ENCODE data around the gene MBD1.
"Not testable (repeated sequence)": the region's sequence is repeated elsewhere in the genome, so short reads cannot be mapped to it uniquely, and the experiment has no call there.

DNA sequence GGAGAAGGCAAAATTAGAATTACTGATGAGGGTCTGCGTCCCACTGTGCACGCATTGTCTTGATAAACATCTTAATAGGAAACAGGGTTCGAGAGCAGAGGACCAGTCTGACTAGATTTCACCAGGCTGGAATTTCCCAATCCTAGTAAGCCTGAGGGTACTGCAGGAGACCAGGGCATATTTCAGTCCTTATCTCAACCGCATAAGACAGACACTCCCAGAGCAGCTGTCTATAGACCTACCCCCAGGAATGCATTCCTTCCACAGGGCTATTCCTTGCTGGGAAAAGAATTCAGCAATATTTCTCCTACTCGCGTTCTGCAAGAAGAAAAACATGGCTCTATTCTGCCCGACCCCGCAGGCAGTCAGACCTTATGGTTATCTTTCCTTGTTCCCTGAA is 39.6 kb downstream of the MBD1 start:
- TF ChIP-seq, protein P1, sequence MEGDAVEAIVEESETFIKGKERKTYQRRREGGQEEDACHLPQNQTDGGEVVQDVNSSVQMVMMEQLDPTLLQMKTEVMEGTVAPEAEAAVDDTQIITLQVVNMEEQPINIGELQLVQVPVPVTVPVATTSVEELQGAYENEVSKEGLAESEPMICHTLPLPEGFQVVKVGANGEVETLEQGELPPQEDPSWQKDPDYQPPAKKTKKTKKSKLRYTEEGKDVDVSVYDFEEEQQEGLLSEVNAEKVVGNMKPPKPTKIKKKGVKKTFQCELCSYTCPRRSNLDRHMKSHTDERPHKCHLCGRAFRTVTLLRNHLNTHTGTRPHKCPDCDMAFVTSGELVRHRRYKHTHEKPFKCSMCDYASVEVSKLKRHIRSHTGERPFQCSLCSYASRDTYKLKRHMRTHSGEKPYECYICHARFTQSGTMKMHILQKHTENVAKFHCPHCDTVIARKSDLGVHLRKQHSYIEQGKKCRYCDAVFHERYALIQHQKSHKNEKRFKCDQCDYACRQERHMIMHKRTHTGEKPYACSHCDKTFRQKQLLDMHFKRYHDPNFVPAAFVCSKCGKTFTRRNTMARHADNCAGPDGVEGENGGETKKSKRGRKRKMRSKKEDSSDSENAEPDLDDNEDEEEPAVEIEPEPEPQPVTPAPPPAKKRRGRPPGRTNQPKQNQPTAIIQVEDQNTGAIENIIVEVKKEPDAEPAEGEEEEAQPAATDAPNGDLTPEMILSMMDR (IDR thresholded peaks at IDR 0.05; ENCODE audit: low read depth, low read length) = not testable (repeated sequence)
- TF ChIP-seq, protein P2, sequence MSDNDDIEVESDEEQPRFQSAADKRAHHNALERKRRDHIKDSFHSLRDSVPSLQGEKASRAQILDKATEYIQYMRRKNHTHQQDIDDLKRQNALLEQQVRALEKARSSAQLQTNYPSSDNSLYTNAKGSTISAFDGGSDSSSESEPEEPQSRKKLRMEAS (IDR thresholded peaks at IDR 0.05; ENCODE audit: low read depth, low read length) = not testable (repeated sequence)
- not testable (repeated sequence) for TF ChIP-seq MYC (IDR thresholded peaks at IDR 0.05; ENCODE audit: low read depth, low read length); POLR2A (IDR thresholded peaks at IDR 0.05; ENCODE audit: extremely low read depth, insufficient read length)

Measured in NB4 (cell line).